Measurements from ENCODE around the gene SCYL1.

- TF ChIP-seq, protein P1, sequence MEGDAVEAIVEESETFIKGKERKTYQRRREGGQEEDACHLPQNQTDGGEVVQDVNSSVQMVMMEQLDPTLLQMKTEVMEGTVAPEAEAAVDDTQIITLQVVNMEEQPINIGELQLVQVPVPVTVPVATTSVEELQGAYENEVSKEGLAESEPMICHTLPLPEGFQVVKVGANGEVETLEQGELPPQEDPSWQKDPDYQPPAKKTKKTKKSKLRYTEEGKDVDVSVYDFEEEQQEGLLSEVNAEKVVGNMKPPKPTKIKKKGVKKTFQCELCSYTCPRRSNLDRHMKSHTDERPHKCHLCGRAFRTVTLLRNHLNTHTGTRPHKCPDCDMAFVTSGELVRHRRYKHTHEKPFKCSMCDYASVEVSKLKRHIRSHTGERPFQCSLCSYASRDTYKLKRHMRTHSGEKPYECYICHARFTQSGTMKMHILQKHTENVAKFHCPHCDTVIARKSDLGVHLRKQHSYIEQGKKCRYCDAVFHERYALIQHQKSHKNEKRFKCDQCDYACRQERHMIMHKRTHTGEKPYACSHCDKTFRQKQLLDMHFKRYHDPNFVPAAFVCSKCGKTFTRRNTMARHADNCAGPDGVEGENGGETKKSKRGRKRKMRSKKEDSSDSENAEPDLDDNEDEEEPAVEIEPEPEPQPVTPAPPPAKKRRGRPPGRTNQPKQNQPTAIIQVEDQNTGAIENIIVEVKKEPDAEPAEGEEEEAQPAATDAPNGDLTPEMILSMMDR (IDR thresholded peaks at IDR 0.05): no peak
- TF ChIP-seq POLR2A (IDR thresholded peaks at IDR 0.05; ENCODE audit: low read depth): no peak
- TF ChIP-seq EP300 (IDR thresholded peaks at IDR 0.05): no peak
Observed at GRCh38 chr11:65532388-65533064, 7.6 kb downstream of the SCYL1 start.

Data from esophagus muscularis mucosa (tissue), 4 donors.